Stimulated activated CD8-positive, alpha-beta memory T cell treated with anti-CD3 and anti-CD28 coated beads, Interleukin-7, amount 100 ng/mL, for 1 hour (primary cell): Measurements from ENCODE around the gene SPACA6.

Experiments
- DNase-seq, 2 donors: peaks; one replicate each; pipeline ENCODE4 v3.0.0-alpha.2; 2020; ENCODE audit warnings: low read depth in 2 of 2

Gene SPACA6

DNA sequence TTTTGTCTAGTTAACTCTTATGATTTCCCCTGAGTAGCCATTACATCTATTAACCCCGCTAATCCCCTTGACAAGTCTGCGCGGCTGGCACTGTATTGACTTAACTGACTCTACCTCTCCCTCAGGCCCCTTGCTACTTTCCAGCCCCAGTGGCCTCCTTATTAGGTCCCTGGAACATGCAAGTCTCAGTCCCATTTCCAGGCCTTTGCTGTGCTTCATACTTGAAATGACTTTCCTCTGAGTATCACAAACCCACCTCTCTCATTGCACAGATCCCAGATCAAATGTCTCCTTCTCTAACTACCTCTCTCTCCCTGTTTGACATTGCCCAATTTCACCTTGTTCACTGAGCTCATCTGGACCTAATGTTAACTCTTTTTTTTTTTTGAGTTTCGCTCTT, 13.2 kb downstream of the SPACA6 start:
- no peak for DNase-seq

- no peak for DNase-seq
Observed at GRCh38 chr19:51706885-51707284, 13.8 kb downstream of the SPACA6 start.

- DNase-seq: no peak
Observed at GRCh38 chr19:51708811-51709210, 15.7 kb downstream of the SPACA6 start.

GRCh38 chr19:51709575-51709974, 16.4 kb downstream of the SPACA6 start:
- DNase-seq: no peak

DNA sequence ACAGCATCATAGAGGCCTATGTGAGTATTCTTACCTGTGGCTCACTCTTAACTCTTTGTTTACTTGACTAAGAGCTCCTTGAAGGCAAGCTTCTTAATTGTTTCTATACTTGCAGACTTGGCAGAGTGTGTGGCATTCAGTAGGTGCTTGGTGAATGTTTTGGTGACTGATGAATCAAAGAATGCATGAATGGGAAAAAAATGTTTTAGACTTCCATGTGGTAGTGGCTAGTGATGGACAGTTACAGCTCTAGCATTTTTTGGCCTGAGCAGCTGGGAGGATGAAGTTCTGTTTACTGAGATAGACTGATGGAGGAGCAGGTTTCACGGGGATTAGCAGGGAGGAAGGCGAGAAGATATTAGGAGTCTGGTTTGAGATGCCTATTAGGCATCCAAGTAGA, 17.0 kb downstream of the SPACA6 start:
- DNase-seq: no peak

GRCh38 chr19:51711702-51712101, 18.6 kb downstream of the SPACA6 start:
- no peak for DNase-seq

GRCh38 chr19:51712461-51713081, 19.4 kb downstream of the SPACA6 start:
- no peak for DNase-seq

DNA sequence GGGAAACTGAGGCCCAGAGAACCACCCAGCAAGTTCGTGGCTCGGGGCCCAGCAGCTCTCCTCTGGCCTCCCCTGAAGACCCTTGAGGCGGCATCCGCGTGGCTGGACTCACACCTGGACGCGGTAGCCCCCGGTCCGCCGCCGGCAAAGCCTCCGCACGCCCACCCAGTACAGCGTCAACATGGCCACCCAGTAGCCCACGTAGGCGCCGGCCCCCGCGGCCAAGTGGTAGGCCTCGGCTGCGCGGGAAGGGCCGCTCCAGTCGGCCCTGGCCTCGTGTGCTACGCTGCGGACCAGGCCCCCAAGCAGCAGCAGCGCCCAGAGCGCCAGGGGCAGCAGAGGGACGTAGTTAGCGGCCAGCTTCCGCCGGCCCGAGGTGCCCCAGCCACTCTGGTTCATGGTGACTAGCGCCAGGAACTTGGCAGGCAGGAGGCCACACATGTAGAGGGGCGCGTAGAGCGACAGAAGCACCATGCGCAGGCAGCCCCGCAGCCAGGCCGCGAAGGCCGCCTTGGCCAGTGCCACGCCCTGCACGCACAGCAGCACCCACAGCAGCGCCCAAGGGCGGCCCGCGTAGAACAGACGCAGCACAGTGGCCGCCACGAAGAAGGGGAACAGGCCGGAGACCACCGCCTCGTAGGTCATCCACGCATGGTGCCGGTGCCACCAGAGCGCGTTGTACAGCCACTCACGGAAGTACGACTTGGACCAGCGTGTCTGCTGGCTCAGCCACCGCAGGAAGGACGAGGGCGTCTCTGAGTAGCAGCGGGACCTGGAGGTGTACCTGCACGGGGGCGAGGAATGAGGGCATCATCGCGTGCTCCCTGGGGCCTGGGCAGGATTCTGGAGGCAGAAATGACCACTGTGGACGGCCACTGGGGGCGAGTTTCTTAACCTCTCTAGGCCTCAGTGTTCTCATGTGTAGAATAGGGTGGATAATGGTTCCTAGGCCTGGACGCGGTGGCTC, 20.5 kb downstream of the SPACA6 start:
- no peak for DNase-seq

DNA sequence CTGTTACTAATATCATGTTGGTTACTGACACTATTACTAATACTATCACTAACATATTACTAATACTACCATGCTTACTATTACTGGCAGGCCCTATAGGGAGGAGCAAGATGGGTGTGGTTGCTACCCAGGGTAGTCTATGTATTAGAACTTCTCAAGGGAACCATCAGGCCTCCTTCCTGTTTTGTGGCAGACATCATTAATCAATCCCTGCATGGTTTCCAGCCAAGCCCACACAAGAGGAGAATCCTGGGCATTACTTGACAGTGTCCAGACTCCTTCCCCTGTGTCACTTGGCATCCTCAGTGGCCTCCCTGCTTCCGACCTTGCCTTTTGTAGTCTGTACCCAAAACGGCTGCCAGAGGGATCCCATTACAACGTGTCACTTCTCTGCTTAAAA, 21.7 kb downstream of the SPACA6 start:
- DNase-seq: no peak

DNA sequence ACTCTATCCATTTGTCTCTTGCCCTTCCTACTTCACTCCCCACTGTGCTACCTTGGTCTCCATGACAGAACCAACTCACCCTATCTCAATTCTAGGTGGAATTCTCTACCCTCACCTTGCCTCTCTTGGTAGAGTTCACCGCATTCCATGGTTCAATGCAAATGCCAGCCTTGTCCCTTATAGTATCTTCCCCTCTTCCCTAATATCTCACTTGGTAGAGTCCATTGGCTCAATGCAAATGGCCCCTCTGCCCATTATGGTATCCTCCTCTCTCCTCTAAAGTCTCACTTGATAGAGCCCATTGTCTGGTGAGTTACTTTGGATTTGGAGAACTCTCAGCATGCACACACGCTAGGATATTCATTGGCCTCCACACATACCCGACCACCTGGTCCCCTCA, 22.7 kb downstream of the SPACA6 start:
- DNase-seq: no peak

DNA sequence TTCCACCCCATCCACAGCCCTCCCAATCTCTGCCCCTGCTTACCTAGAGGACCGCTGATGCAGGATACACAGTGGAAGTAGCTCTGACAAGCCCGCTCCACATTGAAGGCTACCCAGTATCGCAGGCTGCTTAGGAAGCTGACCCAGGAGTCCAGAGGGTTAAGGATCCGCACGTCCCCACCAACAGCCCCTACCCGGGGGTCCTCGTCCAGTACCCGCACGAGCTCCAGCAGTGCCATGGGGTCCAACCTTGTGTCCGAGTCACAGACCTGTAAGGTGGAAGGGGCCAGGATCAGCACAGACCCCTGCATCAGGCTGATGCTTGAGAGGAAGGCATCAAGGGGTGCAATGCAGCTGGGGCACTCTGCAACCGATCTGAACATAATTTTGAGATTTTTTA, 23.8 kb downstream of the SPACA6 start:
- DNase-seq: no peak

DNA sequence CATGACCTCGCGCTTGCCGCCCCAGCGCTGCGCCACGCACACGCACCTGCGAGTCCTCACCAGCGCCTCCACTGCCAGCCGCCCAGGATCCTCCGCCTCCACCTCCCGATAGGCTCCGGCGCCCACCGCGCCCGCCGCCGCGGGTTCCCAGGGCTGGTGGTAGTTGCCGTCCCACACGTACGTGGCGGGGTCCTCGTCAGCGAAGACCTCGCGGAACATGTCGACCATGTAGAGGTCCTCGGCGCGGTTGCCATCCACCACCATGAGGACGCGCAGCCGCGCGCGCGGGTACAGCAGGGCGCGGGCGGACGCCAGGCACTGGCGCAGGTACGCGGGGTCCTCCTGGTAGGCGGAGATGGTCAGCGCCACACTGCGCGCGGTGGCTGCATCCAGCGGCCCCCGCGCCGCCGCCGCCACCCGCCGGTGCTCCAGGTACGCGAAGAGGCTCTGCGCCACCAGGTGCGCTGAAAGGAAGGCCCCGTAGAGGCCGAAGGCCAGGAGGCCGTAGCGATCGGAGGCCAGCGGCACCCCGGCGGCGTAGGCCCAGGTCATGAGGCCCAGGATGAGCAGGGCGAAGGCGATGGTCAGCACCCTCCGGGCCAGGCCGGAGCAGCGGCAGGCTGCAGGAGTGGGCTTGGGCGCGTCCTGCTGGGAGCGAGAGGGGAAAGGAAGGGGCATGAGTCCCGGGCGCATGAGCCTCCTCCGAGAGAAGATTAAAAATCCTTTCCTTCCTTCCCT, 26.3 kb downstream of the SPACA6 start:
- DNase-seq: no peak

- no peak for DNase-seq
Observed at GRCh38 chr19:51721905-51722304, 28.8 kb downstream of the SPACA6 start.

- no peak for DNase-seq
Observed at GRCh38 chr19:51722492-51722891, 29.4 kb downstream of the SPACA6 start.

- no peak for DNase-seq
Observed at GRCh38 chr19:51724543-51724942, 31.4 kb downstream of the SPACA6 start.

DNA sequence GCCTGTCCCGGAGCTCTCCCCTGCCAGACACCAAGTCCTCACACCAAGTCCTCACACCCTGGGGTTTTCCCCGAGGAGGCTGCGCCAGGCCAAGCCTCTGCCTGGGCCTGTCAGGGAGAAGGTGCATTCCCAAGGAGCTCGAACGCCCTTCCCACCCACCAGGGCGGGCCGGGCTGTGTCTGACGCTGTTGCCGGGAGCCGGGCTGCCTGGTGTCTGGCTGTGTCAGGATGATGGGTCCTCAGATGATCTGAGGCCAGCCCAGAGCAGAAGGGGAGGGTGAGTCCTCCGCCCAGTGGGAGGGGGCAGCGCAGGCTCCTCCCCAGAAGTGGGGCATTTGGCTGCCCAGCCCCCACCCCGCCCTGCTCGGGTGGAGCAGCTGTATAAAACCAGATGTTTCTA, 32.9 kb downstream of the SPACA6 start:
- DNase-seq: no peak

DNA sequence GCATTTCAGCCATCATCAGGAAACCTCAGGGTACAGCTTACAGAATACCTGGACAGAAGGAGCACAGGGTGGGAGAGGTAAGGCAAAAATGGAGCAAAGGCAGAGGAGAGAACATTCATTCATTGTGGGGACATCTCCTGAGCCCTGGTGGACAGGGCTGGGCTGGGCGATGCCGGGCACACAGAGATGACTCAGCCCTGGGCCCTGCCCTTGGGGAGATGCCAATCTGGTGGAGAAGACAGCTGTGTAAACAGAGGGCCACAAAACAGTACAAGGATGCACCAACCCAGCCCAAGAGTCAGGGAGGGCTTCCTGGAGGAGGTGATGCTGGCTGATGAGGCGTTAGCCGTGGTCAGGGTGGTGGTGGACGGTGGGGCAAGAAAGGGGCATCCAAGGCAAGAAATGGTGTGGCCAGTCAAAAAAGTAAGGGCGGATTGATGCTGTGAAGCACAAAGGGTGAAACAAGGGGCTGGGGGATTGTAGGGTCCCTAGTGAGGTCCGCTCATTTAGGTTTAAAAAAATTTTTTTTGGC, 34.3 kb downstream of the SPACA6 start:
- no peak for DNase-seq

DNA sequence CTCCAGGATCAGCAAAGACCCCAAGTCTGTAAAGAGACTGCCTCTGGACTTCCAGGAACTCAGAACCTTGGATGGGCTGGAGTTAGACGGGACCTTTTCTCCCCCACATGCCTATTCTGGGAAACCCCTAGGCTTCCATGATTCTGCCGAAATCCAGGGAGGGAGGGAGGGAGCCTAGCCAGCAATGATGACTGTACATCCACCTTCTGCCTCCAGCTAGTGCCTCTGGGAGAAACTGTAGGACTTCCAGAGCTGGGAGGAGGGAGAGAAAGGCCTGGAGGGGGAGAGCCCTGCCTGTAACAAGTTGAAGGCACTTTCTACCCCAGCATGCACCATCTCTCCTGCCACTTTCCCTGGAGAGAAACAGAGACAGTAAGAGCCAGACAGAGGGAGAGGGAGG, 36.7 kb downstream of the SPACA6 start:
- DNase-seq: no peak

DNA sequence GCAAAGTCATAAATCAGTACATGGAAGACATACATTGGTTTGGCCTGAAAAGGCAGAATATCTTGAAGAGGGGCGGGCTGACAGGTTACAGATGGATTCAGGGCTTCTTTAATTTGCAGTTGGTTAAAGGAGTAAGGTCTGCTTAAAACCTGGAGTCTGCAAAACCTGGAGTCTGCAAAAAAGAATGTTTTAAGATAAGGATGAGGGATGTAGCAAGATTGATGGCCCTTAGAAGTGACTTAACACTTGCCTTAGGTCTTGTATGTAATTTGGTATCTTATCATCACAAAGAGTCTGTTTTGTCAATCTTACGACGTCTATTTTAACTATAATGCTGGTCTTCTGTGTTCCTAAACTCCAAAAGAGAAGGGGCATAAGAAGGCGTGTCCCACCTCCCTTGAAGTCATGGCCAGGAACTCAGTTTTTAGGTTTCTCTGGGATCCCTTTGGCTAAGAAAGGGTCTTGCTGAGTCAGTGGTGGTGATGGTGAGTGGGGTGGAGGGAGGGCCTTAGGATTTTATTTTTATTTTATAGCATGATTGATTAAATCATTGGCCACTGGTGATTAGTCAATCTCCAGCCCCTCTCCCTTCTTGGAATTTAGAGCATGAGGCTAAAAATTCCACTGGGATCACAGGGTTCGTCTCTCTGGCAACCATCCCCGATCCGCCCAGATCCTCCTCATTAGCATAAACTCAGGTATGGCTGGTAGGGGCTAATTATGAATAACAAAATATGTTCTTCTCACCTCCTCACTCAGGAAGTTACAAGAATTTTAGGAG, 40.8 kb downstream of the SPACA6 start:
- DNase-seq: no peak

DNA sequence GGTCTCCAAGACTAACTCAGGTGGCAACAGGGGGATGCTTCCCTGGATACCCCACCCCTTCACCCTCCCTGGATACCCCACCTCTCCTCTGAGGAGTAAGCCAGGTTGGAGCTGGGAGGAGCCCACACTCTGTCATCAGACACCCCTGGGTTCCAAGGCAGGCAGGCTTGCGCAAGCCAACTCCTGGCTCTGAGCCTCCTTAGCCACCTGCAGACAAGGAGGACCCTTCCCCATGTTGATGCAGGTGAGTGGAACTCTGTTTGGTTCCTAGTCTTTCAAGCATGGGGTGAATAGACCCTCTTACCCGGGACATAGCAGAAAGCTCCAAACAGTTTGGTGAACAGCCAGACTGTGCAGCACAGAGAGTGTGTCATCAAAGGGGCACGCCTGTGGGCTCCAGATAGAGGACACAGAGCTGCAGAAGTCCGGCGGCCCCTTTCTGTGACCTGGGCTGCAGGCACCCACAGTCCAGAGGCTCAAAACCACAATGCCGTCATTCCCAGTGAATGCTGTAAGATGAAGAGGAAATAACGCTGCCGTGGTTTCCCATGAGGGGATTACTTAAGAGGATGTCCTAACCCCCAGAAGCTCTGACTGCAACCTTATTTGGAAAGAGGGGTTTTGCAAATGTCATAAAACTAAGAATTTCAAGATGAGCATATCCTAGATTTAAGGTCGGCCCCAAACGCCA, 42.8 kb downstream of the SPACA6 start:
- no peak for DNase-seq

DNA sequence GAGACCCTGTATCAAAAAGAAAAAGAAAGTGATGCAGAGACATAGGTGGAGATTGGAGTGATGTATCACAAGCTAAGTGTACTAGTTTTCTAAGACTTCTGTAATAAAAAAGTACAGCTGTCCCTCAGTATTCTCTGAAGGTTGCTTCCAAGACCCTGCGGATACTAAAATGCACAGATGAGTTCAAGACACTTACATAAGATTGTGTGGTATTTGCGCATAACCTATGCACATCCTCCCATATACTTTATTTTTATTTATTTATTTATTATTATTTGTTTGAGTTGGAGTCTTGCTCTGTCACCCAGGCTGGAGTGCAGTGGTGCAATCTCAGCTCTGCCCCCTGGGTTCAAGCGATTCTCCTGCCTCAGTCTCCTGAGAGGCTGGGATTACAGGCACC, 44.3 kb downstream of the SPACA6 start:
- no peak for DNase-seq
